Prostate gland (tissue), 2 donors: Measurements from ENCODE around the gene CT45A5.
"Not testable (repeated sequence)": the region's sequence is repeated elsewhere in the genome, so short reads cannot be mapped to it uniquely, and the experiment has no call there.

ENCODE experiments used
- CTCF ChIP-seq, 4 experiments: fragments of 200-600 bp in 2 of 4; fragments of 450-650 bp in 2 of 4; sonication (generic) in 2 of 4; IDR thresholded peaks; 1 replicate in 3 of 4; 2 replicates in 1 of 4; pipeline ENCODE4 v1.5.1; 2016 to 2019; ENCODE audit warnings: antibody characterized with exemption in 4 of 4, mild to moderate bottlenecking in 2 of 4, moderate library complexity in 2 of 4
- POLR2A ChIP-seq: fragments of 450-650 bp; IDR thresholded peaks from one replicate; pipeline ENCODE4 v1.6.1; 2016; ENCODE audit warnings: antibody characterized with exemption, mild to moderate bottlenecking
- POLR2AphosphoS5 ChIP-seq: sonication (generic); formaldehyde crosslinking; IDR thresholded peaks from one replicate; pipeline ENCODE4 v1.6.1; 2017; ENCODE audit warnings: antibody characterized with exemption

GRCh38 chrX:135802687-135803086 lies 17.4 kb upstream of the CT45A5 start, which contains the start of gene CT45A6:
- TF ChIP-seq CTCF (IDR thresholded peaks at IDR 0.05); POLR2A; POLR2AphosphoS5: not testable (repeated sequence)
